GM18861 (cell line): Measurements from ENCODE around the gene CA11.
"Not testable (repeated sequence)": the region's sequence is repeated elsewhere in the genome, so short reads cannot be mapped to it uniquely, and the experiment has no call there.

ENCODE experiments used
- ATAC-seq: cut with Tn5 transposase; IDR thresholded peaks from one replicate; pipeline ENCODE4 v1.9.1; 2021; ENCODE audit not compliant: unreplicated experiment

CA11 gene

DNA sequence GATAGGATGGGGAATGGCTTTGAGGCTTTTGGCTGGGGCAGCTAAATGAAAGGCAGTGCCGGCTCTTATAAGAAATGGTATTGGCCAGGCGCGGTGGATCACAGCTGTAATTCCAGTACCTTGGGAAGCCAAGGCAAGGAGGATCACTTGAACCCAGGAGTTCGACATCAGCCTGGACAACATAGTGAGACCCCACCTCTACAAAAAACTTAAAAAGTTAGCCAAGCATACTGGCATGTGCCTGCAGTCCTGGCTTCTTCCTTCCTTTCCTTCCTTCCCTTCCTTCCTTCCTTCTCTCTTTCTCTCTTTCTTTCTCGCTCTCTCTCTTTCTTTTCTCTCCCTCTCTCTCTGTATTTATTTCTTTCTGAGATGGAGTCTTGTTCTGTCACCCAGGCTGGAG is 3.1 kb downstream of the CA11 start:
- no peak for ATAC-seq

DNA sequence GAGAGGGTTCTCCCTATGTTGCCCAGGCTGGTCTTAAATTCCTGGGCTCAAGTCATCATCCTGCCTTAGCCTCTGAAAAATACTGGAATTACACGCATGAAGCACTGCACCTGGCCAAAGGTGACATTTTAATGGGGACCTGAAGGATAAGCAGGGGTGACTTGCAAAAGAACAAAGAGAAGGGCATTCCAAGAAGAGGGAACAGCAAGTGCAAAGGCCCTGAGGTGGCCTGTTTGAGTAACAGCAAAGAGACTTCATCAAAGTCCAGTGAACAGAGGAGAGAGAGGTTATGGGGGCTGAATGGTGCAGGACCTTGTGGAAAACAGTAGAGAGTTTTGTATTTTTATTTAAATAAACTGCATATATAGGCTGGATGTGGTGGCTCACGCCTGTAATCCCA is 4.1 kb downstream of the CA11 start:
- ATAC-seq = no peak

DNA sequence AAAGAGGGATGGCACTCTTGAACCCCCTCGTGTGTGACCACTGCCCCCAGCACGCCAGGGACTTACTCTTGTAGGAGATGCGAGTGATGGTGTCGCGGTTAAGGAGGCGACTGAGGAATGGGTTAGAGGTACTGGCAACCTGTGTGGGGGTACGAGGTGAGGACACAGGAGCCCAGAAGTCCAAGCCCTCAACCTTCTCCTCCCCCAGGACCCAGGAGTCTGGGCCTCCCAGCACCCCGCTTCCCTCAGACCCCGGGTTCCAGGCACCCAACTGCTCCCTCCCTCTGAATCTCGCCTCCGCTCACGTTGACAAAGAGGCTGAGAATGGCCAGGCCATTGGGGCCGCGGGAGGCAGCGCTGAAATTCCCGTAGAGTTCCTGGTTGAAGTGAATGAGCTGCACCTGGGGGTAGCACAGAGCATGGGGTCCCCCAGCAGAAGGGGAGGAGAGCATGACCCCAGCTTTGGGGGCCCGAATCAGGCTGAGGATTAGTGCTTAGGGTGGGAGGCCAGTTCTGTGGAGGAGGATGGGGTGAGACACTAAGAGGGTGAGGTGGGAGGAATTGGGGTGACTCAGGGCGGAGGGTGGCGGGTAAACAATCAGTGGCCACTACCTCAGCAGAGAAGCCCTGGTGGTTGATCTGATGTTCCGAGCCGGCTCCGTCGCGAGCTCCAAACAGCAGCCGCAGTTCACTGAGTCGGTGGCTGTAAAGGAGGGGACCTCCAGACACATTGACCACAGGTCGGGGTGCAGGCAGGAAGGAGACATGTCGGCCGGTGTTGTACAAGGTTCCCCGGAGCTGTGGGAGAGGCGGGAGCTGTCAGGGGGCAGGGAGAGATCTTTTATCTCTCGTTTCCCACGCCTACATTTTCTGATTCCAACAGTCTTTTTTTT is 6.3 kb downstream of the CA11 start:
- ATAC-seq = no peak

DNA sequence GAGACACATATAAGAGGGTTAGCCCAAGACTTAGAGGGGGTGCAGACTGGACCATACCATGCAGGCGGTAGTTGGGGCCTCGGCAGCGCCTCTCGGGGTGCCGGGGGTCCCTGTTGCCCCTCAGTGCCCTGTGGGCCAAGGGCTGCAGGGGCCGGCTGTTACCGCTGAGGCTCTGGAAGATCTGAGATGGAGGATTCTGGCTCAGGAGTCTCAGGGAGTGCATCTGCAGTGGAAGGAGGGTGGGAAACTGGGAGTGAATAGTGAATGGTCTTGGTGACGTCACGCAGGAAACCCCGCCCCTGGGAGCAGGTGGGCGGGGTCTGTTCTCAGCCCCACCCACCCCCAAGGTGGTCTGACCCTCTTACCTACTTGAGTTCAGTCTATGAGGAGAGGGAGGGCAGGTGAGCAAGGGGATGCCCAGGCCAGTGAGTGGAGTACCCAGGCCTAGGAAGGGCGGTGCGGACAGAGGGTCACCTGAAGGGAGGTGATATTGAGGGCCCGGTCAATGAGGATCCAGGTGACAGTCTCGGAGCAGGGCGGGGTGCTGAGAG is 7.1 kb downstream of the CA11 start:
- ATAC-seq = no peak

DNA sequence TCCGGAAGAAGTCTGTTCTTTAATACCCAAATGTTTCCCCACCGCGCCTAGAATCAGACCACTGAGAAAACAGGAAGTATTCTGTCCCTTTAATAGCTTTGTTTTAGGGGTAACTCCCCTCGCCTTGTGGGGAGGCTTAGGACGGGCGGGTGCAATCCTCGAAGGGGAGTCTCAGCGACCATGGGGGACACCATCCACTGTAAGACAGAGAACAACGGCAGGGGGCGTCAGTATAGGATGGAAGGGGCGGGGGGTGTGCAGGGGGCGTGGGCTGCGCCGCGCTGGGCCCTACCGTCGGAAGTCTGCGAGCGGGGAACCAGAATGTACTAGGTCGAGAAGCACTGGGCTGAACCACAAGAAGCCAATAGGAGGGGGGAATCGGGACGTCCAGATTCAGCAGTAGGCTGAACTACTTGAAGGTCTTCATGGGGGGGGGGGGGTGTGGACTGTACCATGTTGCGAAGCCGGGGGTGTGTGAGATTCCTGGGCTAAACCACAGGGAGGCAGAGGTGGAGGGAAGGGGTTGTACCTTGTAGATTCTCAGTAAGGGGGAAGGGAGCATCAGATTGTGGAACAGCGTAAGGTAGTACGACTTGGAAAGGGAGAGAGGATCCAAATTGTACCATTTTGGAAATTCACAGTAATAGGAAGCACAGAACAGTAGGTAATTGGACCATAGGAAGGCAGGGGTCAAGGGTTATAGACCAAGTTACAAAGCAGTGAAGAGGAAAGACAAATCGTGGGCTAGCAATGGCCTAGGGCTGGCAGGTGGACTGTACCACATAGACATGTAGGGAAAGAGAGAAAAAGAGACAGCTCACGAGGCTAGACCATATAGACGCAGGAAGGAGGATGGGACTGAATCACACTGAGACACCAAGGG is 7.8 kb downstream of the CA11 start:
- peak; percentile 5 for ATAC-seq

DNA sequence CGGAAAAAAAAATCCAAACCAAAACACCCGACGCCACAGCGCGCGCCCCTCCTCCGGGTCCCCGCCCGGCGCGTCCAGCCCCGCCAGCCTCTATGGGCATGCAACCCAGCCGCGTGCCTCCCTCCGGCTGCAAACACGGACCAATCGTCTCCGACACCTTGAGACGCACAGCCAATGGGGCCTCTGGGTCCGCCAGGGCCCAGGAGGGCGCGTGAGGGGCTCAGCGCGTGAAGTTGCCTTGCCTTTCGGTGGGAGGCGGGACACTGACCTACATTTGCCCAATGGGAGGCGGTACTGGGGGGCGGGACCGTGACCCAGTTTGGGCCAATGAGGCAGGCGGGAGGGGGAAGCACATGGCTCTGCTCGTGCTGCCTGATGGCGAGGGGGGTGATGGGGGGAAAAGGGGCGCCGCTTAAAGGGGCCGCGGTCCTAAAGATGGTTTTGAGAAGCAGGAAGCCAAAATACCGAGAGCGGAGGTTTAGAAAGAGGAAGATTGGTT is 8.5 kb downstream of the CA11 start:
- peak; percentile 66 for ATAC-seq

DNA sequence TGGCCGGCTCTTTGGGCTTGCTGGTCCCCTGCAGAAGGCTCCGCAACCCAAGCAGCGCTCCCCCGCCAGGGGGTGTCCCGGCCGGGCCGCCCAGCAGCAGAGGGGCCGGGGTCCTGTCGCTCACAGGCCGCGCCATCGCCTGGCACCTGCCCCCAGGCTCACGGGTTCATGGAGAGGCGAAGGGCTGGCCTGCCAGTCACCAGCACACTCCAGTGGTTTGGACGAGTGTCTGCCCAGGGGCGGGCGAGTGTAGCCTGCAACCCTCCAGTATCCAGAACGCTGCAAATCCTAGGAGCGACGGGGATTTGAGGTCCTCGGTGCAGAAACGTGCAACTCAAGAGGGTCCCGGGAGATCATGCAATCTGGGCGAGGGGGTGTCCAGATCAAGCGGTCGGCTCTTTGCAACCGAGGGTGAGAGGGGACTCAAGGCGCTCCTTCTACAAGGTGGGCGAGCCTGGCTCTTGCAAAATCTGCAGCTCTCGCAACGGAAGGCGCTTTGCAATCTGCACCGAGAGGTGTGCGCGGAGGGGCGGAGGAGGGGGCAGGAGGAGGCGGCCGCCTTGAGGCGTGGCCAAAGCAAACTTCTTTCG is 9.0 kb downstream of the CA11 start, which contains the start of gene DBP:
TSS of gene DBP (minus strand) at position 521 of the 590 bp plus-strand sequence. CDS start at position 136, 385 bp downstream.
- ATAC-seq = no peak

DNA sequence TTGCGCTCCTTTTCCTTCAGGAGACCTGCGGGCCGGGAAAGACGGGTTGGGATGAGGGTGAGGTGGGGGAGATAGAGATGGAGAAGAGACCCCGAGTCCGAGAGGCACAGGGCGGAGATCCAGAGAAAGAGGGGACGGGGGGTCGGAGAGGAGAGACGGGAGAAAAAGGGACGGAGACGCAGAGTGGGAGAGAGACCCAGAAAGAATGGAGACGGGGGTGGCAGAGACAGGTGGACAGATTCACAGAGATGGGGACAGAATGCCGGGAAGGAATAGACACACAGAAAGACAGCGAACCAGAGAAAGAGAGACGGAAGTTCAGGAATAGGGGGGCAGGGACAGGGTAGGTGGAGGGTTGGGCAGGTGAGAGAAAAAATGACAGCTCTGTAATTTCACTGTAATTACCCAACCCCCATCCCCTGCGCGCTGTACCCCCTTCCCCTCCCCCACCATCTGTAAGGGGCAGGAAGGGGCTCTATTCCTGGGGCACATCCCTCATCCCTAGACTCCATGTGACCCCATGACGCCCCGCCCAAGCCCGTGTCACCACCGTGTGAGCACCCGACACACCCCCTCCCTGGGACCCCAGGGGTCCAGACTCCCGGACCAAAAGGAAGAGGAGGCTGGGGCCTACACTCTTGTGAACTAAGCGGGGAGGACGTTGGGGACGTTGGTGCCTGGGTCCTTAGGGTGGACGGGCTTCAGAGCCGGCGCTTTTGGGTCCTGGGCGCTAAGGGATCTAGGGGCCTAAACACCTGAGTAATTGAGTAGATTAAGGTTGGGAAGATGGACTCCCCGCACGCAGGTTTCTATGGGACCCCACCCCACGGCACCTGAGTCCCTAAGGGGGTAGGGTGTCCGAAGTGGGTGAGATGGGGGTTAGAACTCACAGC is 9.8 kb downstream of the CA11 start:
- no peak for ATAC-seq

DNA sequence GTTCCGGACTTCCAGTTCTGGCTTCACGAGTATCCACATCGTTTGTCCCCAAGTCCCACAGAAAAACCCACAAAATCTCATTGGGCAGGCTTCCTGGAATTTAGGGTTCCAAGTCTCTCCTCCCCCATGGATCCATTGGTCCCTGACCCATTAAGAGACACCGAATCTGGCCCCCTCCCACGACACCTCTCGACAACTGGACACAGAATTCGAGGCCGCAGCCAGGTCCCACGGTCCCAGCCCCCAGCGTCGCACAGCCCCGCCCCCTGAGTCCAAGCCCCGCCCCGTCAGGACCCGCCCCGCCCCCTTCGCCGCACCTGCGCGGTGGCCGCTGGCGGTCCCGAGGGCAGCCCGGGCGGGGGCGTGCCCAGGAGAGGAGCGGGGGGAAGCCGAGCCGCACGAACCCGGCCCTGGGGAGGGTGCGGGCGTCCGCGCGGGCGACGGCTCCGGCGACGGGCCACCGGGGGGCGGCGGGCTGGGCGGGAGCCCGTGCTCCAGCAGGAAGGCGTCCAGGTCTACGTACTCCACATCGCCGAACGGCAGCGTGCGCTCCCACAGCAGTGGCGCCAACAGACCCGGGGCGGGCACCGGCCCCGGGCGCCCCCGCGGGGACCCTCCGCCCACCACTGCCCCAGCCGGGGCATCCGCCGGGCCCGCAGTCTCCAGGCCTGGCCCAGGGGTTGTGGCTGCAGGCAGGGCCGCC is 10.6 kb downstream of the CA11 start:
- no peak for ATAC-seq

DNA sequence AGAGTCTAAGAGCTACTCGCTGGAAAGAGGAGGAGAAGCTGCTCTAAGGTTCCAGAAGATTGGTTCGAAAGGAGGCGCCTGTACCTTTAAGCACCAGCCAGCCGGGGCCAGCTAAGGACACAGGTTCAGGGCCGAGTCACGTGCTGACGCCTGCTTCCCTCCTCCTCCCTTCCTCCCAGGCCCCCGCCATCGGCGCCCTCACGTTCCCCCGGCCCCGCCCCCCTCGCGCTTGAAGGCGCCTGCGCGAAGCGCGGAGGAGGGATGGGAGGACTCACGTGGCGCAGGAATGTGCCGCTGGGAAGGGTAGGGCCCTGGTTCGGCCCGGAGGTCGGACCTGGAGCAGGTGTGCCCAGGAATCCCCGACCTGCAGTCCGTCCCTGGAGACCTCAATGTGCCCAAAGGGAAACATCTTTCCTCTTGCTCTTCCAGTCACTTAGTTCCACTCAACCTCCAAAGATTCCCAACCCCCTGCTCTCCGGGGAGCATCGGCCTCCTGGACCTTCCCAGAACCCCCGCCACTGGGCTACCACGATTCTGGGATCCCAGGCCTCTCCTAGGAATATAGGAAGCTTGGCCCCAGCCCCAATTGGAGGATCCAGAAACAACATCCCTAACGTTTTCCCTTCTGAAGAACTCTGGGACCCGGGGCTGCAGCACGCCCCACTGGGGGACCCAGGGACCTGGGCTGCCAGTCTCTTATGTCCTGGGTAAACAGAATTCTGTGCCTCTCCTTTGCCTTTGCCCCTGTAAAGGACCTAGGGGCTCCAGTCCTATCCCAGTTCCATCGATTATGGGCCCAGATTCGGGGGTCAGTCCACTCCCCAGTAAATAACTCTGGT is 11.3 kb downstream of the CA11 start:
- ATAC-seq = peak; percentile 25

DNA sequence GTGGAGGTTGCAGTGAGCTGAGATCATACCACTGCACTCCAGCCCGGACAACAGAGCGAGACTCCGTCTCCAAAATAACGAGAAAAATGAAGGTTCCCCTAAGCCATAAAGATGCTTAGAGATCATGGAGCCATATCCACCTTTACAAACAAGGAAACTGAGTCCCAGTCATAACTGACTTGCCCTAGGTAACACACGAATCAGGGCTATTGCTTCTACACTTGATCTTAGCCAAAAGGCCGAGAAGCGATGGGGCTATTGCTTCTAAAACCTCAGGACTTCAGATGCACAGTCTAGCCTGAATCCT is 12.0 kb downstream of the CA11 start:
- no peak for ATAC-seq

DNA sequence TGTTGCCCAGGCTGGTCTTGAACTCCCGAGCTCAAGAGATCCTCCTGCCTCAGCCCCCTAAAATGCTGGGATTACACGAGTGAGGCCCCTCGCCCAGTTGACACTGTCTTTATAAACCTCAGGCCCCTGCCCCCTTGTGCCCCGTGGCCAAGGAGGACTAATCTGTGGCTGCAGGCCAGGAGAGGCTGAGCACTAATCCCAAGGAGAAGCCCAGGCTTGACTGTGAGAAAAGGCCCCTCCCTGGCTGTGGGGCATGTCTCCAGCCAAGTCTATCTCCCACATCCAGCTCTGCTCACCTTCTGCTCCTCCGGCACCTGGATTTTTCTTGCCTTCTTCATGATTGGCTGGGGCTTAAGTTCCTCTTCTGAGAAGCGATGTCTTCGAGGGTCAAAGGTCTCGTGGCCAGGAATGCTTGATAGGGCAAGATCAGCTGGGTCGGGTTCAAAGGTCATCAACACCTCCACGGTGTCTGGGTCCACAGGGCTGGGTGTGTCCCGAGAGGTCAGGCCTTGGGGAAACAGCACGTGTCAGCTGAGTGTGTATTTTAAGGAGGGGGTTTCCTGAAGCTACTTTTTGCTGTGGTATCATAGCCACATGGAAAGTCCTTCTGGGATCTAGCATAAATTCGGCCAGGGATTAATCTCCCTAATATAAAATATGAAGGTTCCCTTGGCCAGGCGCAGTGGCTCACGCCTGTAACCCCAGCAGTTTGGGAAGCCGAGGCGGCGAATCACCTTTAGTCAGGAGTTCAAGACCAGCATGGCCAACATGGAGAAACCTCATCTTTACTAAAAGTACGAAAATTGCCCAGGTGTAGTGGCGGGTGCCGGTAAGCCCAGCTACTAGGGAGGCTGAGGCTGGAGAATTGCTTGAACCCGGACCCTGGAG is 12.6 kb downstream of the CA11 start:
- no peak for ATAC-seq

DNA sequence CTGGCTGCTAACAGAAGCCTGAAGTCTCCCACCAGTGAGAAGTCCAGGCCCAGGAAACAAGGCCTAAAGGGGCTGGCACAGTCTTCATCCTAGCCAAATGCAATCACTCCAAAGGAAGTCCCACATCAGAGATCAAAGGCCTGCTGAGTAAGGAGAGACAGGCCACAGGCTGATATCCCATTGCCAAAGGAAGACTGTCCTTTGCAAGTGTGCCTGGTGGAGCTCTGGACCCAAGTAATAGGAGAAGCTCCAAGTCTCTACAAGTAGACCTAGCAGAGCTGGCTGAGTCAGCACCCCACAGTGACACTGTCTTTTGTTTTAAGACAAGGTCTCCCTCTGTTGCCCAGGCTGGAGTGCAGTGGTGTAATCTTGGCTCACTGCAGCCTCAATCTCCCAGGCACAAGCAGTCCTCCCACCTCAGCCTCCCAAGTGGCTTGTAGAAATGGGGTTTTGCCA is 13.3 kb downstream of the CA11 start:
- no peak for ATAC-seq

DNA sequence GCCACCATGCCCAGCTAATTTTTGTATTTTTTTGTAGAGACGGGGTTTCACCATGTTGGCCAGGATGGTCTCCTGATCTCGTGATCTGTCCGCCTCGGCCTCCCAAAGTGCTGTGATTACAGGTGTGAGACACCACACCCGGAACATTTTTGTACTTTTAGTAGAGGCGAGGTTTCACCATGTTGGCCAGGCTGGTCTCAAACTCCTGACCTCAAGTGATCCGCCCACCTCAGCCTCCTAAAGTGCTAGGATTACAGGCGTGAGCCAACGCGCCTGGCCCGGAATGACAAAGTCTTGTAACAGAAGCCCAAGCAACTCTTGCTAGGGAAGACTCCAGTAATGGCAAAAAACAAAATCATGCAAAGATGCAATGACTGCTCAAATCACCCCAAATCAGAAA is 13.7 kb downstream of the CA11 start:
- not testable (repeated sequence) for ATAC-seq

DNA sequence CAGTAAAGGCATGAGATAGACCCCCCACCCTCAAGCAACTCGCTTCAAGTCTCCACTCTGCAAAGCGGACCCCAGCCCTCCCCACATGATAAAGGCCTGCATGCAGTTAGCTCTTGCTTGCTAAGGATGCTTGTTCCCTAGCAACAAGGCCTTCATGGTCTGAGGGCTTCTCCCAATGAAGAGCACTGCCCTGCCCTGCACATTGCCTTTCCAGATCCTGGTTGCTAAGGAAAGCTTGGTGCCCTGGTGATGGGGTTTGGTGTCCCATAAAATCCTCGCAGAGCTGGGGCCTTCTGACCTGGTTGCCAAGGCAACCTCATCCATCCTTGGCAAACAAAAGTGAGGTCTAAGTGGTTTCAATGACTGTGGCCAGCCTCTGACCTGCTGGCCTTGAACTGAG is 14.8 kb downstream of the CA11 start:
- ATAC-seq = no peak

DNA sequence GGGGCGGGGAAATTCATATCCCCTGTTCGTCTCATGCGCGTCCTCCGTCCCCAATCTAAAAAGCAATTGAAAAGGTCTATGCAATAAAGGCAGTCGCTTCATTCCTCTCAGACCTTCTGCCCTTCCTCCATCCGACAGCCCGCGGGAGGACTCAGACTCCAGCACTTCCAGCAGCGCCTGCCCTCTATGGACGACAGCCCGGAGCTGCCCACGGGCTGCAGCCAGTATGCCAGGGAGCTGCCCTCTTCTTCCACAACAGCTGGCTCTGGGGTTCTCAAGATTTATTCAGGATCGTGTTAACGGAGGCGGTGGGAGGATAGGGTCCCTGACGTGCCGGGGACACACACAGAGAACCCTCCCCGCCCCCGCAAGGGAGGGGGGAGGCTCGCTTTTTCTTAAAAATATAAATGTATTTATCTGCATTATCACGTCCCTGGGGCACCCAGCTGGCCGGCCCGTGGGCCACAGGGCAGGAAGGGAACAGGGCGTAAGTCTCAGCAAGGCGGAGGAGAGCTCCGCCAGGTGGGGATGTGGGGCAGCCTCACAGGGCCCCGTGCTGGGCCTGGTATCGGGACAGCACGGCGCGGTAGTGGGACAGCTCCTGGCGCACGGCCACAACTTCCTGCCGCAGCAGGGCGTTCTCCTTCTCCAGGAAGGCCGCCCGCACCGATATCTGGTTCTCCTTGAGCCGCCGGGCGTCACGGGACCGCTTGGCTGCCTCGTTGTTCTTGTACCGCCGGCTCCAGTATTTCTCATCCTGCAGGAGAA is 15.5 kb downstream of the CA11 start:
- no peak for ATAC-seq
